Stimulated activated naive CD8-positive, alpha-beta T cell treated with anti-CD3 and anti-CD28 coated beads, Interleukin-15, Interleukin-2, amounts not matched to agents 100 U/mL and 50 U/mL, for 24 hours (primary cell): Measurements from ENCODE around the gene DCAF17.
"Not testable (repeated sequence)": the region's sequence is repeated elsewhere in the genome, so short reads cannot be mapped to it uniquely, and the experiment has no call there.

Experiments
- ATAC-seq: fragments of 150-1000 bp; cut with Tn5 transposase; one replicate; pipeline ENCODE4 v1.10.0; 2021
- DNase-seq: peaks from one replicate; pipeline ENCODE4 v3.0.0; 2021

DCAF17 gene

DNA sequence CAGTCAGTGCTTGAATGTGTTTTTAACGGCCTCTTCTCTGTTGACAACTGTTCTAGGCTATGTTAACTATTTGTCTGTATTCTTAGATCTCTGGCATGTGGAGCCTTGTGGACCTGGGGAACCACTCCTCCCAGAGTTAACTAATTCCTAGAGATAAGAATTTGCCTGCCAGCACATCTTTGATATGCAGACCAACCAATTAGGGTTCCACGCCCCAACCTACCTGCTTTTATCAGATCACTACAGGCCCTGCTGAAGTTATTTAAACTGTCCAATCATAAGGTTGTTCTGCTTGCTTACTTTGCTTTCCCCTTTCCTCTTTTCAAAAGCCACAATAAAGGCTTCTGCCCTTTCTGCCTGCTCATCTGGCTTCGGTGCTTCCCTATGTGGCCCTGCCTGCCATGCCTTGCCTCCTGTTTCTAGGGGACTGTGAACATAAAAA is 79.7 kb downstream of the DCAF17 start:
- ATAC-seq (no peak), DNase-seq (no peak)

DNA sequence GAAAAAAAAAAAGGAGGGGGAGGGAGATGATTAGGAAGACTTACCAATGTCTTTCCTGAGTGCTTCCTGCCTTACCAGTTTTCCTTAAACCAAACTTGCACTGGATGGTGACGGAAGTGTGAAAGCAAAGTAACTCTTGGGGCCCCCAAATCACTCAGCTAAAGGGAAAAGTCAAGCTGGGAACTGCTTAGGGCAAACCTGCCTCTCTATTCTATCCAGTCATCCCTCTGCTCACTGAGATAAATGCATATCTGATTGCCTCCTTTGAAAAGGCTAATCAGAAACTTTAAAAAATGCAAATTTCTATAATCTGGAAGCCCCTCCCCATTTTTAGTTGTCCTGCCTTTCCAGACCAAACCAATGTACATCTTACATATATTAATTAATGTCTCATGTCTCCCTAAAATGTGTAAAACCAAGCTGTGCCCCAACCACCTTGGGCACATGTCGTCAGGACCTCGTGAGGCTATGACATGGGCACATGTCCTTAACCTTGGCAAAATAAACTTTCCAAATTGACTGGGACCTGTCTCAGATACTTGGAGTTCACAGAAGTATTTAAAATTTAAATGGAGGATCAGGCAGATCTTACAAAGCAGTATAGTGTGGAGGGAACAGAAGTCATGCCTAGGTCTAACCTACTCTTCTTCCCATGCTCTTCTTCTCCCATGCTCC is 81.0 kb downstream of the DCAF17 start:
- ATAC-seq (no peak), DNase-seq (no peak)

DNA sequence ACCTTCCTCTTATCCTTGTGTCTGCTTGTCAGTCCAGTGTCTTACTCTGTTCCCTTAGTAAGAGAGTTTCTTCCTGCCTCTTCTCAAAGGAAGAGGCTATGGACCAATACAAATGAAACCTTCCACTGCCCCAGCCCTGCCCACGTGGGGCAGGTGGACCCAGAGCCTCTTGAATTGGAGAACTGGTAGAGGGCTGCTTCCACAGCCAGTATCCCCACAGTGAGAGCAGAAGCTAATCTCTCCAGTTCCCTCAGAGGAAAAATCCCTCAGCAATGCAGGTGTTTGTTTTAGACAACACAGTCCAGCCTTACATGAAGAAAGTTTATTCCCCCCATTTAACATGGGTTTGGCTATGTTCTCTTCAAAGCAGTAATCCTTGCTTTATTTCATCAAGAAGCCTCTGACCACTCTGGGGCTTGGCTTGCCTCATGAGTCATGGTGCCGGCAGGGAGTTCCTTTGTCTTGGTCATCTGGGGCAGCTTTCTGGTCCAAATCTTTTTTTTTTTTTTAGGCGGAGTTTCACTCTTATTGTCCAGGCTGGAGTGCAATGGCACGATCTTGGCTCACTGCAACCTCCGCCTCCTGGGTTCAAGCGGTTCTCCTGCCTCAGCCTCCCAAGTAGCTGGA is 81.8 kb downstream of the DCAF17 start:
- DNase-seq = no peak
- no peak for ATAC-seq

DNA sequence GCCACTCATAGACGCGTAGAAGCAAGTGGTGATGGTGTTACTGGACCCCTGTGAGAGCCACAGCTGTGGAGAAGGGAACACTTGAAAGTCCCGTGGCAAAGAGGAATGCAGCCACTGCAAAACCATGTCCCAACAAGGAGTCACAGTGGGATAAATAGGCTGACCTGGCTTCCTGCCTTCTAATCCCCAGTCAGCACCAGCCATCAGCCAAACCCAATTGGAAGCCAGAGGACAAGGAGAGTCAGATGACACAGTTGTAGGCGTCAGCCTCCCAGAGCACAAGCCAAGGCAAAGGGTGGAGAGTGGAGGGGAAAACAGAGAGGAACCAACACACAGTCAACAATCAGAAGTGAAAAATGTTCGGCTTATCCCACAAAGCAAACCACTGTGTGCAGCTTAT is 82.8 kb downstream of the DCAF17 start:
- DNase-seq (no peak), ATAC-seq (no peak)

DNA sequence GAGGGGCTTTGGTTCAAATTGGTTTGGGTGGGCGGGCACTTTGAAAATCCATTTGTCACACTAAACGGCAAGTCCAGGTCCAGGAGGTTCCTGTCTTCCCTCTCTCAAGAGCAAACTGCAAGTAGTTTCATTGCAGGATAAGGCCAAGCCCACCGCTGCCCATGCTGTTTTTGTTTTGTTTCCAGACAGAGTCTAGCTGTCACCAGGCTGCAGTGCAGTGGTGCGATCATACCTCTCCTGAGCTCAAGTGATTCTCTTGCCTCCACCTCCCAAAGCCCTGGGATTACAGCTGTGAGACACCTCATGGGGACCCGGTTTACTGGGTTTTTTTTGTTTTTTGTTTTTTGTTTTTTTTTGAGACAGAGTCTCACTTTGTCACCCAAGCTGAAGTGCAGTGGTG is 86.4 kb downstream of the DCAF17 start:
- ATAC-seq (no peak), DNase-seq (no peak)

DNA sequence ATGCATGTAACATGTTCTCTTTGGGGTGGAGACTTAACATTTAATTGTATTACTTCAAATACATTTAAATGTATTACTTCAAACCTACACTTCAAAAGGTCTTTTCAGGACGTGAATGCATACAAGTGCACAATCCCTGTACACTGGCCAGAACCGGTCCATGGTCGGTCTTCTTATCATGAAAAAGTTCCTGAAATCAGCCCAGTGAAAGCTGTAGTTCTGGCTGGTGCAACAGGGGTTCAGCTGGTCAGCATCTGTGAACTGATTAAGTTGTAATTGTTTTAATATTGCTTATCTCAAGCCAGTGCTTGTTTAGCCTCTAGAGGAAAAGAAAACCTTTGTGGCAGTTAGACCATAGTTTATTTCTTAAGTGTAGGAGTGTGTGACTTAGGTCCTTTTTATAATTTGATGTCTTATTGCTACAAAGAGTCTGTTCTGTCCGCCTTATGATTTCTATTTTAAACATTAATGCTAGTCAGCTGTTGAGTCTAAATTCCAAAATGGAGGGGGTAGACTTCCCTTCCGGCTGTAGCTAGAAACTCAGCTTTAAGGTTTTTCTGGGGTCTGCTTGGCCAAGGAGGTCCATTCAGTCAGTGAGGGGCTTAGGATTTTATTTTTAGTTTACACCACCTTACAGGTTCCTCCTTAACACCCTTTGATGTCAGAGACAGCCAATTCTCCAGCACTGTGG is 87.5 kb downstream of the DCAF17 start:
- no peak for ATAC-seq
- no peak for DNase-seq

DNA sequence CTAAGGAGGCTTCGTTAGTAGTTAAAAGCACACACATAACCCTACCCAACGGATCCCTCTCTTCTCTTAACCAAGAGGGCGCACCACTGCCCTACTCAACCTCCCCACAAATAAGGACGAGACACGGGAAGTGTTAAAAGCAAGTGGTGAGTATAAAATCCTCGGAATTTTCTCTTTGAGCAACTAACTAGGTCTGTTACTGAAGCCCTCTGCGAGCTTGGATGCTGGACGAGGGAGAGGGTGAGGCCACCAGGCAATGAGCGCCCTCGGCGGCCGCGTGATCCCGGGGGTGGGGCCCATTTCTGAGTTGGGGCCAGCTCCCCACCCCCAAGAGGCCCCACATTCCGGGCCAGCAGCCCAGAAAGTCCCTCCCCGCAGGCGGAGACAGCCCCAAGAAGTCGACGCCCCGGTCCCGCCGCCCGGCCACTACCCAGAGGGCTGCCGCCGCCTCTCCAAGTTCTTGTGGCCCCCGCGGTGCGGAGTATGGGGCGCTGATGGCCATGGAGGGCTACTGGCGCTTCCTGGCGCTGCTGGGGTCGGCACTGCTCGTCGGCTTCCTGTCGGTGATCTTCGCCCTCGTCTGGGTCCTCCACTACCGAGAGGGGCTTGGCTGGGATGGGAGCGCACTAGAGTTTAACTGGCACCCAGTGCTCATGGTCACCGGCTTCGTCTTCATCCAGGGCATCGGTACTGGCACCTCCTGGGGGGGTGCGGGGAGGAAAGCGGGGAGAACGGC is 88.2 kb downstream of the DCAF17 start, which contains the start of gene CYBRD1:
Gene CYBRD1, plus strand, starts transcription at position 423 of the 736 bp plus-strand sequence. Its CDS starts 72 bp downstream, at position 495.
- peak; percentile 60 for ATAC-seq
- peak; percentile 42 for DNase-seq

DNA sequence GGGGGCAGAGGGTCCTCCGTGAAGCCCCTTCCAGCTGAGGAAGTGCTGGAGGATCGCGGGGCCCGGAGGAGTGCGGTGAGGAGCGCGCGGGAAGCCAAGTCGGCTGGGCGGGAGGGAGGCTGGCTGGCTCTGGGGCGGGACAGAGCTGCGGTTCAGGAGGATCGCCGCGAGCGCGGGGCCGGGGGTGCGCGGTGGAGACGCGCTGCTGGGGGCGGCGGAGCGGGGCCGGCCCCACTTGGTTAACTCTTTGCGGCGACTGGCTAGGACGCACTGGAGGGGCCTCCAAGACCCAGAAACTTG is 88.7 kb downstream of the DCAF17 start:
- ATAC-seq = peak; percentile 50
- peak; percentile 40 for DNase-seq

DNA sequence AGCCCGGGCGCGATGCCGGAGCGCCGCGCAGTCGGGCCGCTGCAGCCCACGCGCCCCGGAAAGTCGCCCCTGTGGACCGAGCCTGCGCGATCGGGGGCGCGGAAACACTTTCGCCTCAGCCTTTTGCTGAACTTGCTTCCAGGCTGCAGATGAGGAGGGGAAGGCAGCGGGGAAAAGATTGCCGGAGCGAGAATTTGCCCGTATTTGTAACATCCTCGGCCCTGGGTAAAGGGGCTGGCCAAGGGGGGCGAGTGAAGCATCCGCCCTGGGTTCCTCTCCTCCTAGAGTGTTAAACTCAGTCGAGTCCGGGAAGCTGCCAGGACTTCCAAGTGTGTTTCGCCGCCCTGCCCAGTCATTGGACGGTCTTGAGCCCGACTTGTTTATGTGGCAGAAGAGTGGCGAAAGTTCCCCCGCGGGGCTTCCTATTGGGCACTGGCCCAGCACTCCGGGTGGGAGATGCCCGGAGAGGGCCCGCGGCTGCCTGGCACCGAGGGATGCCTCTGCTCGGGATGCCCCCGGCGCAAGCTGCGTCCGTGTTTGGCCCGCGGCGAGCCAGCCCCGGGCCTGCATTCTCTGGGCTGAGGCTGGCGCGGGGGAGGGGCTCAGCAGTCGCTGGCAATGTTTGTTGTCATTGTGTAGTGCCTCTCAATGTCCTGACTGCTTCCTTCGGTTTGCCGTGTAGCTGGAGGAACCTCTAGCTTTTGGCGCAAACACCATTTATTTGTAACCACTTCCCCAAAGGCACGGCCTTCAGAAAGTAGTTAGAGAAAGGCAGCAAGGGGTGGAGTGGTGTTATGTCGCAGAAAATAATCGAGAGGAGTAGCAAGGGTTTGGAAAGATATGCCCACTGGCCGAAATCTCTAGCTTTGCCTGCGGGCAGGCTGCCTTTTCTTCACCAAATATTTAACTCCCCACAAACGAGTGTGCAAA is 89.3 kb downstream of the DCAF17 start:
- DNase-seq = peak; percentile 31
- peak; percentile 22 for ATAC-seq

DNA sequence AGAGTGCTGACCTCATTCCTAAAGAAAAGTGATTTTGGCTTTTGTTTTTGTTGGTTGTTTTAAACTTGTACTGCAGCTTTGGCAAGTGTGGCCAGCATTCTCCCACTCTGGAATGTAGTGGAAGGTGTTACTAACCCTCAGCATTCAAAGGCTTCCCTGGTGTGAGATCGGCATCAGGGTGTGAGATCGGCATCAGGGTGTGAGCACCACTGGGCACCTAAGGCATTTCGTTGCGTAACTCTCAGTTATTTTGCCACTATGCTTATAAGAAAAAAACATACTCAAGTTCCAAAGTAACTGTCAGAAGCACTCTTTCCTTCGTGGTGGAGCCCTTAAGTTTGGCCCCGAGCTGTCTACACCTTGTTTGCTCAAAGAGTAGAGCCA is 90.0 kb downstream of the DCAF17 start:
- no peak for ATAC-seq
- no peak for DNase-seq

DNA sequence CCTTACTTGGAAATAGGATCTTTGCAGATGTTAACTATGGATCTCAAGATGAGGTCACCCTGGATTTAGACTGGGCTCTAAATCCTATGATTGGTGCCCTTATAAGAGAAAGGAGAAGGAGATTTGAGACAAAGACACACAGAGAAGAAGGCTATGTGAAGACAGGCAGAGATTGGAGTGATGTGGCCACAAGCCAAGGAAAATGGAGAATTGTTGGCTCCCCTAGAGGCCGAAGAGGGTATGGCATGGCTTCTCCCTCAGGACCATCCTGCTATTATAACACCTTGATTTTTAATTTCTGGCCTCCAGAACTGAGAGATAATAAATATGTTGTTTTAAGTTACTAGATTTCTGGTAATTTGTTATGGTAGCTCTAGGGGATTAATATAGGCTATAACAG is 95.9 kb downstream of the DCAF17 start:
- DNase-seq (peak; percentile 42), ATAC-seq (no peak)

DNA sequence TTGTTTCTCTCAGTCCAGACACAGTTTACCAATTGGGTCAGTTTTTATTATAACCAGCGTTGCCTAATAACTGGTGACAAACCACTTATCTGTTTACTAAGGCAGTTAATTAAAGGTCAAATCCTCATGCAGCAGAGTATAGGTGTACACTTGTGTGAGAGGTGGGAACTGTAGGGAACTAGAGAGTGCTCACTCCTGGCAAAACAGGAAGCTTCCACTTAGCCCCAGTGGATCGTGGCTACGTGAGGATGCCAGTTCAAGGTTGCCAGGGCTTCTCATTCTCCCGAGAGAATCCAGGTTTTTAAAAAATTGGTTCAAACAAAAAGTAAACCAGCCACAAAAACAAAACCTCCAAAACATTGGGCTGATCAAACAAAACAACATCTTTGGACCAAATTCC is 96.4 kb downstream of the DCAF17 start:
- DNase-seq (no peak), ATAC-seq (no peak)

DNA sequence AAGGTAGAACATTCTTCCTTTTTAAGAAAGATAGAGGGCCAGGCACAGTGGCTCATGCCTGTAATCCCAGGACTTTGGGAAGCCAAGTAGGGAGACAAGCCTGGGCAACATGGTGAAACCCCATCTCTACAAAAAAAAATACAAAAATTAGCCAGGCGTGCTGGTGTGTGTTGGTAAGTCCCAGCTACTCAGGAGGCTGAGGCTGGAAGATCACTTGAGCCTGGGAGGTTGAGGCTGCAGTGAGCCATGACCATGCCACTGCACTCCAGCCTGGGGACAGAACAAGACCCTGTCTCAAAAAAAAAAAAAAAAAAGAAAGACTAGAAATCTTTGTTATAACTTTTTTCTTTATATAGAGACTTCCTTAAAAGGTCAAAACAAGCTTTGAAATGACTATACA is 96.8 kb downstream of the DCAF17 start:
- not testable (repeated sequence) for ATAC-seq, DNase-seq

DNA sequence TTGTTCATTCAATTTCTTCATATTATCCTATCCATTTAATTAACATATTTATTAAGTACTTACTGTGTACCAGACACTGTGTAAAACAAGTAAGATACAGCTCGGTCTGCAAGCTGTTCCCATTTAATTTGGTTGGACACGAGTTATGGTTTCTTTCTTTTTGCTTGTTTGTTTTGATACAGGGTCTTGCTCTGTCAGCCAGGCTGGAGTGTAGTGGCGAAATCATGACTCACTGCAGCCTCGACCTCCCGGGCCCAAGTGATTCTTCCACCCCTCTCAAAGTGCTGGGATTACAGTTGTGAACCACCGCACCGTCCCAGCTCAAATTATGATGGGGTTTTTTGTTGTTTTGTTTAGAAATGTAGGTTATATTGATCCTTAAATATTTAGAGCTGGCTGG is 97.3 kb downstream of the DCAF17 start:
- DNase-seq (no peak), ATAC-seq (no peak)

DNA sequence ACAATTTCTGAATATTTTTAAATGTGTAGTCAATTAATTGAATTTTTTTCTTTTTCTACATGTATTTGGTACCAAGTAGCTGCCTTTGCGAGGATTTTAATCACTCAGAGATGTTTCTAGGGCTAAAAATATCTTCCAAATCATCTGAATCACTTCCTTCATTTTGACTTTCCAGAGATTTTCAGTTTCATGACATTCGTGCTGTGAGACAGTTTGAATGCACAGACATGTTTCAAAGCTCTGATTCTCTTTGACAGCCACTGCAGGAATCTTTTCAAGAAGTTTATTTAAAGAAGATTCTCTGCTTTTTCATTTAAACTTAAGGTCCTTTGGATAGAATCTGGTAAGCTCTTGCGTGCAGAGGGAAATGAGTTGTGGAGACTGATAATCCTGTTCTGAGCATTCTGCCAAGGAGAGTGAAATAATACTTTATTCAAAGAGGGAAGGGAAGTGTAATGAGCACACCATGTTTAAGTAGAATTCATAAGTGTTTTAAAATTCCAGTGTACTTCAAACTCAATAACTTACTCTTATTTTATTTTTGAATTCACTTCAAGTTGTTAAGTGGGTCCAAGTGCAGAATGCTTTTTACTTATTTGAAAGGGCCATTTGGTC is 97.9 kb downstream of the DCAF17 start:
- no peak for DNase-seq
- ATAC-seq = no peak

DNA sequence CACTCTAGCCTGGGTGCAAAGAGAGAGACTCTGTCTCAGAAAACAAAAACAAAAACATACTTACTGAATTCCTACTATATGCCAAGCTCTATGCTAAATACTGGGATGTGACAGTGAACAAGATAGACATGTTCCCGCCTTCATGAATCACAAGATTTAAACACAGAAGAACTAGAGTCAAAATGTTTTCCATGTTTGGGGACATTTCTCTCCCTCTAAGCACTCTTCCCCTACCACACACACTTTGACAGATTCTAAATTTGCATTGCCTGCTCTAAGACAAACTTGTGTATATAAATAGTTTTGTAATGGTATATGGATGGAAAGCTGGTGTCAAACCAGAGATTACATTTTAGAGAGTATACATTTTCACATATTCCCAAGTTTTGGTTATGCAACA is 99.3 kb downstream of the DCAF17 start:
- ATAC-seq = no peak
- no peak for DNase-seq
